ENCODE data around the gene KNOP1. TPM values are rescaled to one million over a fixed set of nuclear protein-coding genes. Genes with fewer than 3 reads are reported as not detected.

The KNOP1 gene
- total and polyA plus RNA-seq, 2 of the 4 experiments (the other 2 are of a cell fraction): 7.0 to 8.4 TPM

GRCh38 chr16:19744670-19745069 is 26.6 kb upstream of the KNOP1 start:
- POLR2A ChIA-PET (ENCODE audit: unreplicated experiment): no interaction called here
- Histone ChIP-seq H3K9ac (ENCODE audit: low read depth, low read length) (no peak overlapping the region), H4K20me1 (ENCODE audit: insufficient read depth, low read length) (no peaks in the 10 kb centered on the region), H3K18ac (ENCODE audit: low read depth, low read length) (no peak overlapping the region), H3K36me3 (ENCODE audit: control insufficient read depth, insufficient read depth, low read length) (no peaks in the 10 kb centered on the region), H2AK9ac (replicated peaks; ENCODE audit: low read depth, low read length, poor library complexity) (no peak overlapping the region), H3K9me1 (ENCODE audit: insufficient read depth, low read length) (peaks cover 10% of the 10 kb centered on the region), H3K4me1 (ENCODE audit: control insufficient read depth, insufficient read depth, low read length) (peaks cover 8% of the 10 kb centered on the region; the same call in 1 of the 2 replicates), H3K14ac (replicated peaks; ENCODE audit: low read depth, low read length) (no peak overlapping the region), H3K79me1 (ENCODE audit: low read depth in 1 of 2, low read length in 2 of 2) (no peaks in the 10 kb centered on the region), H3K4me3 (ENCODE audit: insufficient read depth, low read depth, low read length) (no peak overlapping the region), H2BK5ac (ENCODE audit: low read depth, low read length, poor library complexity, severe bottlenecking) (no peak overlapping the region), H3K27me3 (ENCODE audit: control insufficient read depth, insufficient read depth, low read length) (no peaks in the 10 kb centered on the region), H3K9me3 (ENCODE audit: control insufficient read depth, insufficient read depth, low read length) (no peaks in the 10 kb centered on the region), H3K27ac (ENCODE audit: insufficient read depth, low read length) (no peak overlapping the region), H2BK120ac (ENCODE audit: low read depth, low read length) (no peak overlapping the region), H2BK20ac (ENCODE audit: low read depth, low read length) (no peak overlapping the region), H3K4me2 (ENCODE audit: low read depth, low read length) (no peak overlapping the region), H3K56ac (ENCODE audit: extremely low read depth, insufficient read depth, low read length) (no peak overlapping the region), H2AFZ (replicated peaks; ENCODE audit: low read length, poor library complexity) (no peak overlapping the region), H4K8ac (ENCODE audit: low read depth in 2 of 2, low read length in 2 of 2) (no peak overlapping the region), H4K91ac (ENCODE audit: insufficient read depth, low read depth, low read length) (no peak overlapping the region), H3K4ac (ENCODE audit: low read depth, low read length) (no peak overlapping the region), H3K23ac (ENCODE audit: low read depth, low read length) (no peak overlapping the region), H2BK15ac (ENCODE audit: low read depth, low read length) (no peak overlapping the region), H4K5ac (ENCODE audit: low read depth, low read length) (no peak overlapping the region), H2AK5ac (ENCODE audit: low read depth, low read length) (no peak overlapping the region)
- intact Hi-C loops (cut with micrococcal nuclease) (loop anchor here (5.0 kb wide), 1 partner anchor 93 kb away; no protein-coding TSS in a partner anchor), dilution Hi-C loops (cut with HindIII; ENCODE audit: low sequenced_read_pairs, unreplicated experiment) (no loop called here), in situ Hi-C loops (cut with MboI; ENCODE audit: low sequenced_read_pairs) (no loop called here)
- no TSS peak for BruUV-seq (replicated peaks)
- no peak for DNase-seq
- no CpG with 5 or more reads among the region's 3 CpGs for WGBS, 2 experiments (ENCODE audit: extremely low coverage in 2 of 2, insufficient read length in 1 of 2)
- ATAC-seq (ENCODE audit: low read depth): no peak
- CTCF ChIA-PET: no interaction called here
- no peak for TF ChIP-seq USF2 (IDR thresholded peaks at IDR 0.05; ENCODE audit: low read depth, low read length)
- no peak for TF ChIP-seq RCOR1 (IDR thresholded peaks at IDR 0.05; ENCODE audit: insufficient replicate concordance, low read length)
- TF ChIP-seq RFX5 (IDR thresholded peaks at IDR 0.05; ENCODE audit: low read depth, low read length): no peak
- no peak for TF ChIP-seq NFE2L2 (IDR thresholded peaks at IDR 0.05; ENCODE audit: low read depth, low read length)
